HepG2 (cell line): Measurements from ENCODE around the gene HOXD8. TPM values are rescaled to one million over a fixed set of nuclear protein-coding genes. Genes with fewer than 3 reads are reported as not detected.
A peak's percentile ranks its signal among the peaks of the same experiment; 100 is the strongest.

ENCODE experiments used
- ATF7-NPFF ChIP-seq: sonication (generic); formaldehyde crosslinking; IDR thresholded peaks from 2 replicates; pipeline ENCODE4 v1.8.1; 2023; ENCODE audit warnings: mild to moderate bottlenecking, low read depth, missing genetic modification reagents, moderate library complexity
- CREBL2 ChIP-seq: sonication (generic); formaldehyde crosslinking; IDR thresholded peaks from 2 replicates; pipeline ENCODE4 v1.8.1; 2023; ENCODE audit warnings: missing genetic modification reagents, mild to moderate bottlenecking, borderline replicate concordance
- DNMT1 ChIP-seq: sonication (generic); formaldehyde crosslinking; IDR thresholded peaks from 2 replicates; pipeline ENCODE4 v1.5.1; 2020; ENCODE audit warnings: mild to moderate bottlenecking, missing genetic modification reagents
- HIC2 ChIP-seq: sonication (generic); formaldehyde crosslinking; IDR thresholded peaks from 2 replicates; pipeline ENCODE4 v1.9.0; 2022; ENCODE audit warnings: low read depth, missing genetic modification reagents
- HOMEZ ChIP-seq: IDR thresholded peaks from 2 replicates; pipeline ENCODE4 v1.6.1; 2016; ENCODE audit warnings: low read depth
- KLF6 ChIP-seq: IDR thresholded peaks from 2 replicates; pipeline ENCODE4 v1.8.0; 2016; ENCODE audit warnings: missing biosample characterization, missing genetic modification reagents
- MXD1 ChIP-seq: sonication (generic); formaldehyde crosslinking; IDR thresholded peaks from 2 replicates; pipeline ENCODE4 v1.4.0; 2020; ENCODE audit warnings: mild to moderate bottlenecking, missing genetic modification reagents
- NFE2L1 ChIP-seq: sonication (generic); formaldehyde crosslinking; IDR thresholded peaks from 2 replicates; pipeline ENCODE4 v1.4.0; 2020; ENCODE audit warnings: missing genetic modification reagents, mild to moderate bottlenecking, borderline replicate concordance
- NR3C1 ChIP-seq: sonication (generic); formaldehyde crosslinking; IDR thresholded peaks from 2 replicates; pipeline ENCODE4 v1.4.0; 2020; ENCODE audit warnings: missing genetic modification reagents
- POLR2A ChIP-seq, 2 experiments: IDR thresholded peaks; 2 replicates each; pipeline ENCODE4 v1.6.1; 2011; ENCODE audit warnings: low read depth in 2 of 2, low read length in 2 of 2, mild to moderate bottlenecking in 1 of 2, moderate library complexity in 1 of 2; ENCODE audit not compliant: insufficient read depth in 1 of 2
- RXRA ChIP-seq: sonication (generic); formaldehyde crosslinking; IDR thresholded peaks from 2 replicates; pipeline ENCODE4 v1.5.1; 2020; ENCODE audit warnings: missing genetic modification reagents
- SOX13 ChIP-seq, 3 experiments: fragments of 450-650 bp in 1 of 3; sonication (generic) in 1 of 3; formaldehyde crosslinking in 1 of 3; IDR thresholded peaks in 2 of 3; conservative IDR thresholded peaks in 1 of 3; 2 replicates each; pipeline versions ENCODE4 v1.5.0 to v1.6.1; 2016 to 2020; ENCODE audit warnings: antibody characterized with exemption in 1 of 3, mild to moderate bottlenecking in 1 of 3, missing compliant biosample characterization in 1 of 3, missing genetic modification reagents in 1 of 3, moderate library complexity in 1 of 3
- ZFYVE20 ChIP-seq: sonication (generic); formaldehyde crosslinking; IDR thresholded peaks from 2 replicates; pipeline ENCODE4 v1.8.0; 2023; ENCODE audit warnings: low read depth, mild to moderate bottlenecking, moderate library complexity, missing genetic modification reagents, borderline replicate concordance
- ZNF232 ChIP-seq: sonication (generic); formaldehyde crosslinking; IDR thresholded peaks from 2 replicates; pipeline ENCODE4 v1.4.0; 2020; ENCODE audit warnings: missing genetic modification reagents, borderline replicate concordance
- ZNF24 ChIP-seq: fragments of 450-650 bp; IDR thresholded peaks from 2 replicates; pipeline ENCODE4 v1.6.1; 2017; ENCODE audit warnings: antibody characterized with exemption, mild to moderate bottlenecking
- ZNF607 ChIP-seq: sonication (generic); formaldehyde crosslinking; IDR thresholded peaks from 2 replicates; pipeline ENCODE4 v1.5.1; 2020; ENCODE audit warnings: missing genetic modification reagents, mild to moderate bottlenecking, borderline replicate concordance
- ZNF687 ChIP-seq: sonication (generic); formaldehyde crosslinking; IDR thresholded peaks from 2 replicates; pipeline ENCODE4 v1.5.1; 2020; ENCODE audit warnings: mild to moderate bottlenecking, missing genetic modification reagents, moderate library complexity
- ZNF747 ChIP-seq: sonication (generic); formaldehyde crosslinking; IDR thresholded peaks from 2 replicates; pipeline ENCODE4 v1.8.1; 2023; ENCODE audit warnings: missing genetic modification reagents, mild to moderate bottlenecking, borderline replicate concordance
- ZNF75D ChIP-seq: sonication (generic); formaldehyde crosslinking; IDR thresholded peaks from 2 replicates; pipeline ENCODE4 v1.8.1; 2023; ENCODE audit warnings: missing genetic modification reagents, mild to moderate bottlenecking, borderline replicate concordance
- ZNF776 ChIP-seq: sonication (generic); formaldehyde crosslinking; IDR thresholded peaks from 2 replicates; pipeline ENCODE4 v1.4.0; 2020; ENCODE audit warnings: mild to moderate bottlenecking, missing genetic modification reagents
- polyA plus RNA-seq, 8 experiments: library from polyadenylated mRNA; depleted of rRNA in 3 of 8; stranded (reverse) in 7 of 8; unstranded in 1 of 8; fragments of >200 nt; fragmentation: Illumina TruSeq in 4 of 8; extraction: Trizol in 4 of 8; gene quantifications; 2 replicates each; pipeline versions ENCODE4 v1.2.1 to v1.2.3, GENCODE V29; 2011 to 2016; ENCODE audit warnings: low read depth in 4 of 8, missing spikeins in 1 of 8, mixed read lengths in 1 of 8; ENCODE audit not compliant: insufficient read depth in 1 of 8
- total RNA-seq, 5 experiments: library from RNA; depleted of rRNA; stranded (reverse); fragments of >200 nt; fragmentation: Illumina TruSeq; extraction: Trizol; gene quantifications; 2 replicates each; pipeline ENCODE4 v1.2.3, GENCODE V29; 2016; ENCODE audit warnings: low read depth in 1 of 5

The HOXD8 gene
- total and polyA plus RNA-seq, 2 of the 13 experiments (the other 11 are each of a cell fraction or from before 2014, with no cell fraction given) = not detected

- TF ChIP-seq ZNF687 (CRISPR knock-in tag) = peak; percentile 71
- TF ChIP-seq ZNF607 = 0 out of 2 replicates have a peak, but pooled peaks have one; percentile 31
- no peak for TF ChIP-seq ZNF24
- TF ChIP-seq NFE2L1 = no peak
- TF ChIP-seq MXD1 (CRISPR knock-in tag) = no peak
- no peak for TF ChIP-seq ZFYVE20 (CRISPR knock-in tag)
- no peak for TF ChIP-seq ZNF232
- TF ChIP-seq ZNF747 = 0 out of 2 replicates have a peak, but pooled peaks have one; percentile 30
- peak; percentile 26; the same call in 1 of the 2 replicates for TF ChIP-seq ATF7-NPFF
- no peak for TF ChIP-seq HOMEZ (CRISPR knock-in tag)
- no peak for TF ChIP-seq NR3C1 (CRISPR knock-in tag)
- TF ChIP-seq SOX13 (IDR thresholded peaks at IDR 0.05) = no peak
- no peak for TF ChIP-seq SOX13 (CRISPR knock-in tag; conservative IDR thresholded peaks at IDR 0.05 in 1 of 2, IDR thresholded peaks at IDR 0.05 in 1 of 2)
- TF ChIP-seq HIC2 (CRISPR knock-in tag) = 0 out of 2 replicates have a peak, but pooled peaks have one; percentile 20
- TF ChIP-seq ZNF776 (CRISPR knock-in tag) = 0 out of 2 replicates have a peak, but pooled peaks have one; percentile 38
- no peak for TF ChIP-seq DNMT1 (CRISPR knock-in tag)
- no peak for TF ChIP-seq POLR2A (IDR thresholded peaks at IDR 0.05; ENCODE audit: insufficient read depth in 1 of 2, low read depth in 2 of 2, low read length in 2 of 2)
- no peak for TF ChIP-seq ZNF75D (CRISPR knock-in tag)
- 0 out of 2 replicates have a peak, but pooled peaks have one; percentile 14 for TF ChIP-seq RXRA
- TF ChIP-seq KLF6 (CRISPR knock-in tag) = no peak
- no peak for TF ChIP-seq CREBL2
These were observed 30.3 kb downstream of the HOXD8 start (continued) for GRCh38 chr2:176159663-176160250.
